Measurements from ENCODE around the gene ZMAT2.
"Not testable (repeated sequence)": the region's sequence is repeated elsewhere in the genome, so short reads cannot be mapped to it uniquely, and the experiment has no call there.

Gene ZMAT2, protein sequence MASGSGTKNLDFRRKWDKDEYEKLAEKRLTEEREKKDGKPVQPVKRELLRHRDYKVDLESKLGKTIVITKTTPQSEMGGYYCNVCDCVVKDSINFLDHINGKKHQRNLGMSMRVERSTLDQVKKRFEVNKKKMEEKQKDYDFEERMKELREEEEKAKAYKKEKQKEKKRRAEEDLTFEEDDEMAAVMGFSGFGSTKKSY

DNA sequence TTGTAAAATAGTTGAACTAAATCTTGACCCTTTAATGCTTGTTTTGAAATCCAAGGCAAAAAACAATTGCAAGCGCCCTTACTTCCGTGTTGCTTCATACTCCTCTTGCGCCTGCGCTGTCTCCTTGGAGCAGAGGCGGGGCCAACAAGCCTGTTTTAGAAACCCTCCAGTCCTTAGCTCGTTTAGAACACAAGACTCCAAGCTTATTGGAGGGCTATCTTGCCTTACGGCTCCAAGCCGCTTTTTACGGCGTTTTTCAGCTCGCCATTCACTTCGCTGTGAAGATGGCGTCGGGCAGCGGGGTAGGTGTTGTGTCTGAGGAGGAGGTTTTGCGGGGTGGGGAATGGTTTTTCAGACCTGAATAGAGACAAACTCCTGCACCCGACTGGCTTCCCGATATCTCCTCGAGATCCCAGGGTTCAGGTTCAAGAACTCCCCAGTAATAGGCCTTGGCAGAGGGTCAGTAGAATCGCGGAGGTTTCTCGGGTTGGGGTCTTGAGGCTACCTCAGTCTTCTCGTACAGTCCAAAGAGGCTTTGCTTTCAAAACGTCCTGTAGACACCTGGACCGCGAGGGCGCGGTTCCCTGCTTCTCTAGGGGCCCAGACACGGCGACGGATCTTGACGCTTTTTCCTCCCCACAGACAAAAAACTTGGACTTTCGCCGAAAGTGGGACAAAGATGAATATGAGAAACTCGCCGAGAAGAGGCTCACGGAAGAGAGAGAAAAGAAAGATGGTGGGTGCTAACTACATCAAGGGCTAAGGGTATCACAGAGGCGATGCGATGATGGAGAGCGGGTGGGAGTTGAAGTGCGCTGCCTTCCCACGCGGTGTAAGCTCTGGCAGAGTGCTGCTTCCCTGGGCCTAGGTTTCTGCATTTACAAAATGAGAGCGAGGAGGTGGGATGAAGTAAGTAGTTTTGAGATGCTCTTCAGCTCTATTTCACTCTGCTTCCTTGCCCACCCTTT lies at the start of gene ZMAT2:
ZMAT2 (plus strand) TSS at position 271 of the 968 bp plus-strand sequence; CDS start at position 285, 14 bp downstream.
- no peaks in the 10 kb centered on the region for H3K9me3 Mint-ChIP-seq
- no peaks in the 10 kb centered on the region for H3K27me3 Mint-ChIP-seq
- H3K27ac Mint-ChIP-seq: peak within 1 kb of the TSS; percentile 93
- peaks cover 26% of the 10 kb centered on the region for H3K4me1 Mint-ChIP-seq
- ATAC-seq (peak; percentile 97), DNase-seq (peak; percentile 90)
- peaks cover 81% of the 10 kb centered on the region for H3K36me3 Mint-ChIP-seq (ENCODE audit: low read depth)
- H3K4me3 Mint-ChIP-seq: peak within 1 kb of the TSS; percentile 98

DNA sequence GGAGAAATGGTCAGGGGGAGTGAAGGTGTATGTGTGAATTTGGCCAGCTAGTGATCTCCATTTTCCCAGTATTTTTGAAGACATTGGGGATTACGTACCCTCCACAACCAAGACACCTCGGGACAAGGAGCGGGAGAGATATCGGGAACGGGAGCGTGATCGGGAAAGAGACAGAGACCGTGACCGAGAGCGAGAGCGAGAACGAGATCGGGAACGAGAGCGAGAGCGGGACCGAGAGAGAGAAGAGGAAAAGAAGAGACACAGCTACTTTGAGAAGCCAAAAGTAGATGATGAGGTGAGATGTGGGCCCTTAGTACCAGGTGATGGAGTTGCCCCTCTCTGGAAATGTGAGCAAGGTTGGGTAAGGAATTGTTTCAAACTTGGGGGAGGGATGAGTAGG lies 41.4 kb upstream of the ZMAT2 start:
- Mint-ChIP-seq H3K4me3 (no peak overlapping the region), H3K9me3 (no peaks in the 10 kb centered on the region), H3K27ac (peak overlapping the region; percentile 38), H3K27me3 (no peaks in the 10 kb centered on the region), H3K4me1 (peaks cover 7% of the 10 kb centered on the region), H3K36me3 (ENCODE audit: low read depth) (peaks cover 64% of the 10 kb centered on the region)
- DNase-seq (no peak), ATAC-seq (no peak)

DNA sequence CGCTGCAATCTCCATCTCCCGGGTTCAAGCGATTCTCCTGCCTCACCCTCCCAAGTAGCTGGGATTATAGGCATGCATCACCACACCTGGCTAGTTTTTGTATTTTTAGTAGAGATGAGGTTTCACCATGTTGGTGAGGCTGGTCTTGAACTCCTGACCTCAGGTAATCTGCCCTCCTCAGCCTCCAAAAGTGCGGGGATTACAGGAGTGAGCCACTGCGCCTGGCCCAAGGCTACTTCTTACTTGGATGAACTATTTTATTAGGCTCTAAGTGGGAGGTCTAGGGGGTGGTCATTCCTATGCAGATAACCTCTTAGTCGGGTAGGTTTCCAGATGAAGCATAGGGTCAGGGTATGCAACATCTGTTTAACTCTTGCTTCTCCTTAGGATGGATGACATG lies 39.9 kb upstream of the ZMAT2 start:
- not testable (repeated sequence) for H3K9me3 Mint-ChIP-seq, ATAC-seq, H3K27ac Mint-ChIP-seq, H3K27me3 Mint-ChIP-seq, H3K4me3 Mint-ChIP-seq, DNase-seq
- peaks cover 18% of the 10 kb centered on the region for H3K4me1 Mint-ChIP-seq
- H3K36me3 Mint-ChIP-seq (ENCODE audit: low read depth): peaks cover 55% of the 10 kb centered on the region

DNA sequence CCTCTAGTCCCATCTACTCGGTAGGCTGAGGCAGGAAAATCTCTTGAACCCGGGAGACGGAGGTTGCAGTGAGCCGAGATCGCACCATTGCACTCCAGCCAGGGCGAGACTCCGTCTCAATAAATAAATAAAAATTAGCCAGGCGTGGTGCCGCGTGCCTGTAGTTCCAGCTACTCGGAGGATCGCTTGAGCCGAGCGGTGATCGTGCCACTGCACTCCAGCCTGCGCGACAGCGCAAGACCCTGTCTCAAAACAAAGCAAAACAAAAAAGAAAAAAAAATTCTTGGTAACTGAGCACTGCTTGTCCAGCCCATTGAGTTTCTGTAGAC lies 36.3 kb upstream of the ZMAT2 start:
- DNase-seq (no peak), ATAC-seq (no peak)
- Mint-ChIP-seq H3K27me3 (no peaks in the 10 kb centered on the region), H3K9me3 (no peaks in the 10 kb centered on the region), H3K36me3 (ENCODE audit: low read depth) (peaks cover 61% of the 10 kb centered on the region), H3K4me1 (peaks cover 39% of the 10 kb centered on the region), H3K27ac (peak overlapping the region; percentile 98), H3K4me3 (peak overlapping the region; percentile 99)

DNA sequence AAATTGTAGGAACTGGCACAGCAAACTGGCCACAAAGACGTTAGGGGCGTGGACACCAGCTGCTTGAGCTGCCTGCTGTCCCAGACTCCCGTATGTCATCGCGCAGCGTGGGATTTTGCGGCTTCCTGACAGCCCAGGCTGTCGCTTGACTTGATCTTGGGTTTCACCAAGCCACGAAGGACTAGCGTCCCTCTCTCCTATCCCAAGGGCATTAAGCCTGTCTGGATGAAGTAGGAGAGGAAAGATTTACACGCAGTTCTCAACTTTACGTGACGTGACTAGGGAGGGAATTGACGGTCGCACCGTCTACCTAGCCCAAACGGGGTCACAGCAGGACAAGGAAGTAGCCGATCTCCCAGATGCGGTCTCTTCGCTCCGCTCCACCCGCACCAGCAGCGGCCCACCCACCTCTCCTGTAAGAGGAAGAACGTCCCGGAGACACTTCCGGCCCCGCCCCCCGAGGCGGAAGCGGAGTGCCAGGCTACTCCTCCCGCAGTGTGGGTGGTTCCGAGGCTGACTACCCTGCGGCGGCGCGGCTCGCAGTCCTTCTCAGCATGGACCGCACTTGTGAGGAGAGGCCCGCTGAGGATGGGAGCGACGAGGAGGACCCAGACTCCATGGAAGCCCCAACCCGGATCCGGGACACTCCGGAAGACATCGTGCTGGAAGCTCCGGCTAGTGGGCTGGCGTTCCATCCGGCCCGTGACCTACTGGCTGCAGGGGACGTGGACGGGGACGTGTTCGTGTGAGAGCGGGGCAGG lies 35.7 kb upstream of the ZMAT2 start, which contains the start of gene WDR55:
WDR55 (plus strand) TSS at position 546 of the 761 bp plus-strand sequence; CDS start at position 555, 9 bp downstream.
- no peaks in the 10 kb centered on the region for H3K9me3 Mint-ChIP-seq
- DNase-seq (peak; percentile 97), ATAC-seq (peak; percentile 96)
- H3K4me3 Mint-ChIP-seq: peak within 1 kb of the TSS; percentile 99
- H3K27ac Mint-ChIP-seq: peak within 1 kb of the TSS; percentile 98
- H3K36me3 Mint-ChIP-seq (ENCODE audit: low read depth): peaks cover 64% of the 10 kb centered on the region
- H3K4me1 Mint-ChIP-seq: peaks cover 39% of the 10 kb centered on the region
- H3K27me3 Mint-ChIP-seq: no peaks in the 10 kb centered on the region

DNA sequence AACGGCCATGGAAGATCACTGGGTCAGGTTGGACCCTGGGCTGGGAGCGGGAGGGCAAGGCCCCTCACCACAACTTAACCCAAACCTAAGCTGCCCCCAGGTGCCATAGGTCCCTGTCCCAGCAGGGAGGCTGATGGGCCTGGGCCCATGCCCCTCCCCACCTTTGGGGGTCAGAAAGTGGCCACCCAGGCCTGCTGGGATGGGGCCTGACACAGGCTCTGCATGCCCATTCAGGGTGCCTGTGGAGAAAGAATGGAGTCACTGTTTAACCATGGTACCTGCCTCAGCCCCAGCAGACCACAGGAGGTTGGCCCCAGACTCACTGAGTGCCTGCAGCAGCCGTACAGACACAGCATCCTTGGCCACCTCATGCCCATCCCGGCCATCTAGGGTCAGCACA lies 29.2 kb upstream of the ZMAT2 start:
- not testable (repeated sequence) for H3K4me3 Mint-ChIP-seq, H3K27me3 Mint-ChIP-seq, H3K27ac Mint-ChIP-seq, DNase-seq, H3K9me3 Mint-ChIP-seq, ATAC-seq
- Mint-ChIP-seq H3K36me3 (ENCODE audit: low read depth) (peaks cover 60% of the 10 kb centered on the region), H3K4me1 (peaks cover 18% of the 10 kb centered on the region)

DNA sequence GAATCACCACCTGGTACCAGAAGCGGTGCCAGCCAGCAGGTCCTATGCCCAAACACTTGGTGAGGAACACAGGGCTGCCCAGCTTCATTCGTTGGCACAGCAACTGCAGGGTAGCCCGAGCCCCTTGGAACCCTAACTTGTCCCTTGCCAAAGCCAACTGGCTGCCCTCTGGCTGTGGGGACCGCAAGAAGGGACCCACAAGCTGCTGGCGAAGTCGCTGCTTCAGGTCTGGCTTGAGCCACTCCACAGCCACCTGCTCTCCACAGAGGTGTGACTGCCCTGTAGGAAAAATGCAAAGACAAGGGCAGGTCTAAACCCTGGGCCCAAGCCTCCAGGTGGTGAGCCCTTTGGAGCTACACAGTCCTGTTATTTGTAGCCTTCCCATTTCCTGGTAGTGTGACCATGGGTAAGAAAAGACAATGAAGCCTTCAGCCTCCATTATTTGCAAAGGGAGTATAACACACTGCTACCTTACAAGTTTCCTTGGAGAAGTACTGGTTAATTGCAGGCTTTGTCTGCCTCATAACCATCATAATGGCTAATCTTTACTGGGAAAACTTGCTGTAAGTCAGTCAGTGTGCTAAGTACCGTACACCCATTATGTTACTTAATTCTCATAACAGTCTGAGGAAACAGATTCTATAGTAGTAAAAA lies 28.6 kb upstream of the ZMAT2 start:
- ATAC-seq (no peak), DNase-seq (no peak)
- H3K27me3 Mint-ChIP-seq: no peaks in the 10 kb centered on the region
- no peaks in the 10 kb centered on the region for H3K9me3 Mint-ChIP-seq
- H3K4me3 Mint-ChIP-seq: no peak overlapping the region
- peaks cover 61% of the 10 kb centered on the region for H3K36me3 Mint-ChIP-seq (ENCODE audit: low read depth)
- peak overlapping the region; percentile 30 for H3K27ac Mint-ChIP-seq
- H3K4me1 Mint-ChIP-seq: peaks cover 13% of the 10 kb centered on the region

DNA sequence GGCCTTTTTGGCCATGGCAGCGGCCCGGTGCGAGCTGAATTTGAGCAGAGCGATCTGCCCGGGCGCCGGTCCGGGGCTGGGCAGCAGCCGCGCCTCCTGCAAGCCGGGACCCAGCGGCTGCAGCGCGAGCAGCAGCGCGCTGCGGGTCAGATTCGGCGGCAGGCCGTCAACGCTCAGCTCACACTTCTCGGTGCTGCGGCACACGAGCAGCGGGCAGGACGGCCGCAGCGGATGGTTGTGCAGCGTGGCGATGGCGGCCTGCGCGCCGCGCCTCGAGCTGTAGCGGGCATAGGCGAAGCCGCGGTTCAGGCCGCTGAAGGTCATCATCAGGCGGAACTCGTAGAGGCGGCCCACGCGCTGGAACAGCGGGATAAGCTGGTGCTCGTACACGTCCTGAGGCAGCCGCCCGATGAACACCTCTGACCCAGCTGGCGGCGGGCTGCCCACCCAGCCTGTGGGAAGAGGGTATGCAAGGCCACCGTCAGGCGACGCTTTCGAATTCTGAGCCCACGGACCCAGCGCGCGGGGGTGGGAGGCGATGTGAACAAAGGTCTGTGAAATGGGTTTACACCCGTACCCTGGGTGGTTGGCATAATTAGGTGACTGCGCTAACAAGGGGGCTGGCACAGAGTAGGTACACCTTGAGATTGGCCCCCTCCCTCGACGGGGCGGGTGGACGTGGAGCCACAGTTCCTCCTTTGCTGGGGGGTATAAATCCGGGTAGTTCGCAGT lies 27.6 kb upstream of the ZMAT2 start:
- ATAC-seq (no peak), DNase-seq (peak; percentile 23)
- no peaks in the 10 kb centered on the region for H3K27me3 Mint-ChIP-seq
- no peak overlapping the region for H3K4me3 Mint-ChIP-seq
- H3K4me1 Mint-ChIP-seq: peaks cover 3% of the 10 kb centered on the region
- no peaks in the 10 kb centered on the region for H3K9me3 Mint-ChIP-seq
- peaks cover 61% of the 10 kb centered on the region for H3K36me3 Mint-ChIP-seq (ENCODE audit: low read depth)
- H3K27ac Mint-ChIP-seq: no peak overlapping the region

DNA sequence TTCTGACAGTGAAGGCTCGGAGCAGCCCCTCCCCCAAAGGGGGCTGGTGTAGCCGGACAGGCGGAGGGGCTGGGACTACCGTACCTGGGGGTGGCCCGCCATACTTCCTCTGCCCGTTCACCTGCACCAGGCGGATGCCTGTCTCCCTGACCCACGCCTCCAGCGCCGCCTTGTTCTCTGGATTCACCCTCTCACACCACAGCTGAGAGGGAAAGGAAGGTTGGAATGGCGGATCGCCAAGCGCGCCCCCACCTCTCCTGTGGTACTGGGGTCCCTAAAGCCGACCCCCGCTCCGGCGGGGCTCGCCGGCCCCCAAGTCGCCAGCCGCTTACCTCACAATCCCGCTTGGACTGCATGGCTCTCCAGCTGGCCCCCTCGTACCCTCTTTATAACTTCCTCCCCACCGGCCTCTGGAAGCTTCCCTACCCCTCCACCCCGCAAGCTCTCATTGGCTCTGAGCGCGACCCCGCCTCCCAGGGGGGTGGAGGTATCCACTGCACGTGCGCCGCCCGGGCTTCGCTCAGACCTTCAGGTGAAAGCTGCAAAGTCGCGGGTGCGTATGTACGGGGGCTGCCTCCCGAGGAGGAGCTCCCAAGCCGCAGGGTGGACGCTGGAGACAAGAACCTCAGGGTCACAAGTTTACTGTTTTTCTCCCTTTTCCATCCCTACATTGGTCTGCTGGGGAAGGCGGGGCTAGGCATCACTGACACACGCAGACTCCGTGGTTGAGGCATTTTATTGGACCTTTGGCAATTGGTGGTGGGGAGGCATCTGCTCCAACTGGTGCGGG lies 26.9 kb upstream of the ZMAT2 start, which contains the start of gene DND1:
DND1 (minus strand) TSS at position 390 of the 790 bp plus-strand sequence; CDS start at position 356, 34 bp downstream.
- Mint-ChIP-seq H3K36me3 (ENCODE audit: low read depth) (peaks cover 58% of the 10 kb centered on the region), H3K27me3 (no peaks in the 10 kb centered on the region), H3K4me1 (peaks cover 3% of the 10 kb centered on the region), H3K4me3 (no peak within 1 kb of the TSS), H3K27ac (no peak within 1 kb of the TSS), H3K9me3 (no peaks in the 10 kb centered on the region)
- no peak for DNase-seq
- no peak for ATAC-seq

DNA sequence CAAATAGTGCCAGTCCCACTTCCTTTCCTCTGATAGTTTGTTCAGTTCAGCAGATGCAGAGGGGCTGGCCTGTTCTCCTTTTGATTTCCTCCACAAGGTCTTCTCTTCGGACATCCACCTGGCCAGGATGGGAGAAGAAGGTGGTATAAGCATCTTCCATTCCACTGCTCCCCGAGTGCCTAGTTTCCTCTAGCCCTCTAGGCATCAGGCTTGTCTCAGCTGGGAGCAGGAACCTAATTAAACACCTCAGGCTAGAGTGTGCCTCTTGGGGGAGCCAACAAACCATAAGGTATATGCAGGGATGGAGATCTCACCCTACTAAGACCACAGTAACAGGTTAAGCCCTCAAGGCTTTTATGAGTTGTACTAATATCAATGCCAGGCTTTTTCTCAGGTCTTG lies 26.0 kb upstream of the ZMAT2 start:
- Mint-ChIP-seq H3K27ac (no peak overlapping the region), H3K27me3 (no peaks in the 10 kb centered on the region), H3K4me1 (peaks cover 3% of the 10 kb centered on the region), H3K36me3 (ENCODE audit: low read depth) (peaks cover 49% of the 10 kb centered on the region), H3K9me3 (no peaks in the 10 kb centered on the region), H3K4me3 (no peak overlapping the region)
- ATAC-seq: peak; percentile 15
- no peak for DNase-seq

DNA sequence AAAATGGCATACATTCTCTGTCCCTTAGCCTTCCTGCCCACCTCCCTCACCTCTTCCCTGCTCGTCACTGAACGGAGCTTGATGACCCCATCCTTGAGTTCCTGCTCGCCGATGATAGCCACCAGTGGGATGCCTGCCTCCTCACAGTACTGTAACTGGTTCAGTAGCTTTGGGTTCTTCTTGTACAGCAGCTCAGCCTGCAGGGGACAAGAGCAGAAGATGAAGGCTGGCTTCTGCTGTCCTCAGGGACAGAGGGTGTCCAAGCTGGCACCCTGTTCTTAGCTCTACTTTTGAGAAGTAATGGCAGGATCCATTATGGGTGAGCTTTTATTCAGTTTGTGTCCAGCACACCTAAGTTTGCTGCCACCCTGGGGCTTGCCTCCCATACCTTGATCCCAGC lies 25.6 kb upstream of the ZMAT2 start:
- no peak for ATAC-seq
- no peaks in the 10 kb centered on the region for H3K9me3 Mint-ChIP-seq
- no peaks in the 10 kb centered on the region for H3K27me3 Mint-ChIP-seq
- H3K4me1 Mint-ChIP-seq: peaks cover 3% of the 10 kb centered on the region
- DNase-seq: no peak
- H3K4me3 Mint-ChIP-seq: no peak overlapping the region
- peaks cover 46% of the 10 kb centered on the region for H3K36me3 Mint-ChIP-seq (ENCODE audit: low read depth)
- no peak overlapping the region for H3K27ac Mint-ChIP-seq

DNA sequence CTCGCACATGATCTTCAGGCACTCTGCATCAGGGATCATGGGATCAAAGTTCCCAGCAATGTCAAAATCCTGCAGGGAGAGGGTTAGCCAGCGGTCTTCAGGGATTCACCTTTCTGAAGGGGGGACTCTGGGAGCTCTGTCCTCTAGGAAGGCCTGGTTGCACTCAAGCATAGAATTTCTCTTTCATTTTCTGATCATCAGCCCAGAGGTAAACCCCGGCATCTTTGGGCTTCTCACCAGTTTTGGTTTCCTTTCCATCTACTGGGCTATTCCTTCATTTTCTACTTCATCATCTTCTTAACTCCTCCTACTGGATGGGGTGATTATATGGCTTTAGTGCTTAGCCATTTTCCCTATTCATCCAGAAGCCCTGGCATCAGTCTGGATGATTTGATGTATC lies 22.3 kb upstream of the ZMAT2 start:
- Mint-ChIP-seq H3K9me3 (no peaks in the 10 kb centered on the region), H3K4me3 (no peak overlapping the region), H3K27ac (no peak overlapping the region), H3K4me1 (peaks cover 3% of the 10 kb centered on the region), H3K27me3 (no peaks in the 10 kb centered on the region), H3K36me3 (ENCODE audit: low read depth) (peaks cover 47% of the 10 kb centered on the region)
- ATAC-seq (no peak), DNase-seq (no peak)

DNA sequence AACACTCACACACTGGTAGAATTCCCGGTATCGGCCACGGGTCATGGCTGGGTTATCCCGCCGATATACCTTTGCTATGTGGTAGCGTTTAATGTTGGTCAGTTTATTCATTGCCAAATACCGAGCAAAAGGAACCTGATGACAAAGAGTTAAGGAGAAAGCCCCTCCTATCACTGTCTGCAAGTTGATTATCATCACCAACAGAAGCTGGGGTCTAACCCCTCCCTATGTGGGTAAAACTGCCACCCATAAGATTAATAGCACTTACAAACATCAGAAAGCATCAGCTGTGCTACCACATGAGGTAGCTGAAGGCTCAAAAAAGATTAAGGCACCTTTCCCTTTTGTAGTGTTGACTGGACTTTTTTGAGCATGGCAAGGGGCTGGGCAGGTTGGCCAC lies 21.3 kb upstream of the ZMAT2 start:
- no peak for ATAC-seq
- Mint-ChIP-seq H3K27me3 (no peaks in the 10 kb centered on the region), H3K36me3 (ENCODE audit: low read depth) (peaks cover 48% of the 10 kb centered on the region), H3K4me3 (no peak overlapping the region), H3K9me3 (no peaks in the 10 kb centered on the region), H3K27ac (no peak overlapping the region), H3K4me1 (peaks cover 3% of the 10 kb centered on the region)
- no peak for DNase-seq
